Spinal cord (tissue), 10 donors: Measurements from ENCODE around the gene MYO1A. TPM values are rescaled to one million over a fixed set of nuclear protein-coding genes. Genes with fewer than 3 reads are reported as not detected.
"Not testable (repeated sequence)": the region's sequence is repeated elsewhere in the genome, so short reads cannot be mapped to it uniquely, and the experiment has no call there.

Source experiments
- DNase-seq, 6 donors: peaks; one replicate each; pipeline versions ENCODE4 v3.0.0 to v3.0.0-alpha.2; 2013 to 2015; ENCODE audit warnings: low spot score in 6 of 6, low read depth in 4 of 6
- H3K27ac ChIP-seq: one replicate; pipeline ENCODE4 v1.5.1; 2013; ENCODE audit warnings: low read depth, low read length, control low read depth
- H3K27me3 ChIP-seq: one replicate; pipeline ENCODE4 v1.6.1; 2013; ENCODE audit warnings: low read length; ENCODE audit not compliant: control insufficient read depth, insufficient read depth
- H3K36me3 ChIP-seq: one replicate; pipeline ENCODE4 v1.6.1; 2013; ENCODE audit warnings: low read length; ENCODE audit not compliant: control insufficient read depth, insufficient read depth
- H3K4me1 ChIP-seq: one replicate; pipeline ENCODE4 v1.6.1; 2013; ENCODE audit warnings: low read length; ENCODE audit not compliant: control insufficient read depth, insufficient read depth
- H3K4me3 ChIP-seq: one replicate; pipeline ENCODE4 v1.5.1; 2013; ENCODE audit warnings: low read depth, low read length, control low read depth
- H3K9me3 ChIP-seq: one replicate; pipeline ENCODE4 v1.6.1; 2013; ENCODE audit warnings: low read length; ENCODE audit not compliant: control insufficient read depth, insufficient read depth
- WGBS: methylation state at CpG from one replicate; pipeline ENCODE4 v1.1.5; 2013; ENCODE audit warnings: missing lambda C conversion rate; ENCODE audit not compliant: insufficient coverage; 5-methylcytosine and 5-hydroxymethylcytosine counted together
- polyA plus RNA-seq, 2 donors: library from polyadenylated mRNA; unstranded; fragments of 120-200 nt; gene quantifications; one replicate each; pipeline ENCODE4 v1.2.1, GENCODE V29; 2013; ENCODE audit not compliant: insufficient read length in 2 of 2
- total RNA-seq, 2 donors: library from RNA; depleted of rRNA in 1 of 2; stranded (reverse); fragments of 120-200 nt in 1 of 2; fragments of >200 nt in 1 of 2; gene quantifications; one replicate each; pipeline versions ENCODE4 v1.2.3 to v1.2.4, GENCODE V29; 2013 to 2014
- donor health status: healthy.

Gene MYO1A
- total and polyA plus RNA-seq, 4 donors: 0.17 to 0.69 (median 0.28) TPM; not detected in 1

- H3K4me1 ChIP-seq: peaks cover 1% of the 10 kb centered on the region
- H3K9me3 ChIP-seq: no peaks in the 10 kb centered on the region
- DNase-seq: no peak
- no peak overlapping the region for H3K27ac ChIP-seq
- H3K4me3 ChIP-seq: no peak overlapping the region
- no peaks in the 10 kb centered on the region for H3K27me3 ChIP-seq
- WGBS: no CpG with 5 or more reads among the region's 2 CpGs
- peaks cover 10% of the 10 kb centered on the region for H3K36me3 ChIP-seq
These were observed 22.7 kb upstream of the MYO1A start for GRCh38 chr12:57072661-57073060.

GRCh38 chr12:57069523-57069922 lies 19.6 kb upstream of the MYO1A start:
- Histone ChIP-seq H3K36me3 (peaks cover 15% of the 10 kb centered on the region), H3K27me3 (no peaks in the 10 kb centered on the region), H3K4me1 (no peaks in the 10 kb centered on the region), H3K27ac (peak overlapping the region; percentile 61), H3K9me3 (no peaks in the 10 kb centered on the region), H3K4me3 (no peak overlapping the region)
- WGBS: 20% methylated on average over 1 of the region's 3 CpGs
- DNase-seq: peak in 4 of 6 donors; percentile 57 to 92 (median 82)

DNA sequence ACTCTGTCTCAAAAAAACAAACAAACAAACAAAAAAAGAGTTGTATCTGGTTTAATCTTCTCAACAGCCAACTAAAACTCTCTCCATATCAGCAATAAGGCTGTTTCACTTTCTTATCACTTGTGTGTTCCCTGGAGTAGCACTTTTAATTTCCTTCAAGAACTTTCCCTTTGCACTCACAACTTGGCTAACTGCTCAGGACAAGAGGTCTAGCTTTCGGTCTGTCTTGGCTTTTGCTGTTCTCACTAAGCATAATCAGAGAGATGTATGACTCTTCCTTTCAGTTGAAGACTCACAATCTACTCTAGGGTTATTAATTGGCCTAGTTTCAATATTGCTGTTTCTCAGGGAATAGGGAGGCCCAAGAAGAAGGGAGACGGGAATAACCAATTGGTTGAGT lies 16.3 kb upstream of the MYO1A start:
- DNase-seq: no peak
- Histone ChIP-seq H3K9me3 (no peaks in the 10 kb centered on the region), H3K4me1 (no peaks in the 10 kb centered on the region), H3K27ac (no peak overlapping the region), H3K36me3 (peaks cover 12% of the 10 kb centered on the region), H3K27me3 (no peaks in the 10 kb centered on the region), H3K4me3 (no peak overlapping the region)
- 100% methylated on average over 1 of the region's 2 CpGs for WGBS

GRCh38 chr12:57063991-57064685 lies 14.2 kb upstream of the MYO1A start:
- Histone ChIP-seq H3K27ac (no peak overlapping the region), H3K36me3 (peaks cover 12% of the 10 kb centered on the region), H3K4me3 (no peak overlapping the region), H3K9me3 (no peaks in the 10 kb centered on the region), H3K27me3 (no peaks in the 10 kb centered on the region), H3K4me1 (no peaks in the 10 kb centered on the region)
- no peak for DNase-seq
- no CpG with 5 or more reads among the region's 5 CpGs for WGBS

GRCh38 chr12:57058454-57058853 lies 8.5 kb upstream of the MYO1A start:
- WGBS: 67% methylated on average over 1 of the region's 1 CpG

GRCh38 chr12:57057067-57057751 lies 7.3 kb upstream of the MYO1A start:
- WGBS: 73% methylated on average over 2 of the region's 6 CpGs
- no peak overlapping the region for H3K27ac ChIP-seq
- no peaks in the 10 kb centered on the region for H3K9me3 ChIP-seq
- H3K36me3 ChIP-seq: peaks cover 4% of the 10 kb centered on the region
- H3K4me1 ChIP-seq: no peaks in the 10 kb centered on the region
- H3K4me3 ChIP-seq: no peak overlapping the region
- H3K27me3 ChIP-seq: no peaks in the 10 kb centered on the region
- peak in 1 of 6 donors; percentile 76 for DNase-seq

More at GRCh38 chr12:57058454-57058853, 8.5 kb upstream of the MYO1A start:
- peak in 1 of 6 donors; percentile 6 for DNase-seq
- Histone ChIP-seq H3K4me3 (no peak overlapping the region), H3K9me3 (no peaks in the 10 kb centered on the region), H3K4me1 (no peaks in the 10 kb centered on the region), H3K27ac (no peak overlapping the region), H3K27me3 (no peaks in the 10 kb centered on the region), H3K36me3 (peaks cover 4% of the 10 kb centered on the region)

GRCh38 chr12:57055824-57056223 lies 5.9 kb upstream of the MYO1A start:
- Histone ChIP-seq H3K36me3 (peaks cover 4% of the 10 kb centered on the region), H3K27me3 (no peaks in the 10 kb centered on the region), H3K4me3 (no peak overlapping the region), H3K4me1 (no peaks in the 10 kb centered on the region), H3K9me3 (no peaks in the 10 kb centered on the region), H3K27ac (no peak overlapping the region)
- DNase-seq: no peak
- 80% methylated on average over 1 of the region's 3 CpGs for WGBS

DNA sequence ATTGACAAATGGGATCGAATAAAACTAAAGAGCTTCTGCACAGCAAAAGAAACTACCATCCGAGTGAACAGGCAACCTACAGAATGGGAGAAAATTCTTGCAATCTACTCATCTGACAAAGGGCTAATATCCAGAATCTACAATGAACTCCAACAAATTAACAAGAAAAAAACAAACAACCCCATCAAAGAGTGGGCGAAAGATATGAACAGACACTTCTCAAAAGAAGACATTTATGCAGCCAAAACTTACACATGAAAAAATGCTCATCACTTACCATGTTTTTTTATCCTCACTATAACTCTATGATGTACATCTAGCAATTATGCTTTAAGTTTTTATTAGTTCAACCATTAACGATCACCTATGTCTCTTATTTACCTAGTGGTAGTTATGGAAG lies 4.0 kb upstream of the MYO1A start:
- not testable (repeated sequence) for H3K27me3 ChIP-seq, H3K4me3 ChIP-seq, H3K9me3 ChIP-seq, DNase-seq, H3K4me1 ChIP-seq, H3K36me3 ChIP-seq, H3K27ac ChIP-seq
- WGBS: 100% methylated on average over 1 of the region's 4 CpGs

DNA sequence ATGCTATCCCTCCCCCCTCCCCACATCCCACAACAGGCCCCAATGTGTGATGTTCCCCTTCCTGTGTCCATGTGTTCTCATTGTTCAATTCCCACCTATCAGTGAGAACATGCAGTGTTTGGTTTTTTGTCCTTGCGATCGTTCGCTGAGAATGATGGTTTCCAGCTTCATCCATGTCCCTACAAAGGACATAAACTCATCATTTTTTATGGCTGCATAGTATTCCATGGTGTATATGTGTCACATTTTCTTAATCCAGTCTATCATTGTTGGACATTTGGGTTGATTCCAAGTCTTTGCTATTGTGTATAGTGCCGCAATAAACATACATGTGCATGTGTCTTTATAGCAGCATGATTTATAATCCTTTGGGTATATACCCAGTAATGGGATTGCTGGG lies 3.2 kb upstream of the MYO1A start:
- H3K4me1 ChIP-seq, DNase-seq, H3K4me3 ChIP-seq, H3K9me3 ChIP-seq, H3K36me3 ChIP-seq, H3K27me3 ChIP-seq, H3K27ac ChIP-seq: not testable (repeated sequence)
- no CpG with 5 or more reads among the region's 4 CpGs for WGBS

GRCh38 chr12:57051011-57051410 lies 1.1 kb upstream of the MYO1A start:
- no peaks in the 10 kb centered on the region for H3K9me3 ChIP-seq
- no CpG with 5 or more reads among the region's 1 CpG for WGBS
- no peak overlapping the region for H3K4me3 ChIP-seq
- H3K27ac ChIP-seq: no peak overlapping the region
- no peak for DNase-seq
- no peaks in the 10 kb centered on the region for H3K36me3 ChIP-seq
- H3K4me1 ChIP-seq: no peaks in the 10 kb centered on the region
- H3K27me3 ChIP-seq: no peaks in the 10 kb centered on the region
